H1 (cell line): ENCODE measurements around the gene RTN4RL1. TPM values are rescaled to one million over a fixed set of nuclear protein-coding genes. Genes with fewer than 3 reads are reported as not detected.

ENCODE experiments used
- CTCF ChIA-PET: fragments of 300-600 bp; sonication (Branson Sonifier 250); formaldehyde crosslinking; loops from one replicate; lab custom pipeline; 2021; ENCODE audit not compliant: partially characterized antibody; lab: Charles Lee
- POLR2A ChIA-PET: fragments of 300-600 bp; sonication (Branson Sonifier 250); formaldehyde crosslinking; loops from one replicate; lab custom pipeline; 2021; ENCODE audit warnings: inconsistent platforms; ENCODE audit not compliant: partially characterized antibody; lab: Charles Lee
- DNase-seq, 2 experiments: peaks; one replicate each; pipeline versions ENCODE4 v3.0.0 to v3.0.0-alpha.2; 2010 to 2022; ENCODE audit warnings: low spot score in 2 of 2, low read depth in 1 of 2, mixed read lengths in 1 of 2
- FAIRE-seq: peaks from 2 replicates; lab custom pipeline; 2011; peaks lifted over from hg19 to GRCh38; lab: Jason Lieb, UNC
- H2AFZ ChIP-seq: 2 replicates; pipeline ENCODE4 v1.8.1; 2012; ENCODE audit warnings: low read length, inconsistent platforms
- H2AK5ac ChIP-seq: 2 replicates; pipeline ENCODE4 v1.6.1; 2013; ENCODE audit warnings: low read depth, low read length
- H2BK120ac ChIP-seq: replicated peaks from 2 replicates; pipeline ENCODE3; 2013; ENCODE audit warnings: low read depth, low read length, inconsistent platforms
- H2BK12ac ChIP-seq: 2 replicates; pipeline ENCODE4 v1.6.1; 2013; ENCODE audit warnings: low read depth, low read length
- H2BK15ac ChIP-seq: 2 replicates; pipeline ENCODE4 v1.6.1; 2013; ENCODE audit warnings: low read length
- H2BK20ac ChIP-seq: 2 replicates; pipeline ENCODE4 v1.6.1; 2013; ENCODE audit warnings: low read length
- H2BK5ac ChIP-seq: 2 replicates; pipeline ENCODE4 v1.6.1; 2013; ENCODE audit warnings: low read depth, low read length
- H3K14ac ChIP-seq: 2 replicates; pipeline ENCODE4 v1.6.1; 2013; ENCODE audit warnings: inconsistent platforms; ENCODE audit not compliant: insufficient read length
- H3K18ac ChIP-seq: 2 replicates; pipeline ENCODE4 v1.6.1; 2013; ENCODE audit warnings: low read length; ENCODE audit errors: extremely low read depth
- H3K23ac ChIP-seq: 2 replicates; pipeline ENCODE4 v1.6.1; 2013; ENCODE audit warnings: inconsistent platforms; ENCODE audit not compliant: insufficient read length
- H3K23me2 ChIP-seq: 2 replicates; pipeline ENCODE4 v1.6.1; 2013; ENCODE audit warnings: low read depth, low read length
- H3K27ac ChIP-seq: 2 replicates; pipeline ENCODE4 v1.6.1; 2011; ENCODE audit warnings: low read depth, low read length, inconsistent platforms
- H3K27me3 ChIP-seq, 4 experiments: replicated peaks in 1 of 4; 1 replicate in 1 of 4; 2 replicates in 3 of 4; pipeline versions ENCODE4 v1.6.1 to v1.8.1; 2011 to 2013; ENCODE audit warnings: low read length in 3 of 4, mild to moderate bottlenecking in 3 of 4, inconsistent platforms in 2 of 4, mixed read lengths in 2 of 4, moderate library complexity in 1 of 4; ENCODE audit not compliant: control insufficient read depth in 3 of 4, insufficient read depth in 3 of 4; ENCODE audit errors: extremely low read depth in 1 of 4
- H3K36me3 ChIP-seq, 4 experiments: 2 replicates each; pipeline versions ENCODE4 v1.6.1 to v1.8.1; 2011 to 2013; ENCODE audit warnings: mild to moderate bottlenecking in 4 of 4, low read length in 3 of 4, moderate library complexity in 2 of 4, control low read depth in 1 of 4, inconsistent platforms in 1 of 4; ENCODE audit not compliant: insufficient read depth in 4 of 4, control insufficient read depth in 2 of 4
- H3K4ac ChIP-seq: replicated peaks from 2 replicates; pipeline ENCODE3; 2013; ENCODE audit warnings: low read length, low read depth, mixed read lengths, inconsistent platforms; ENCODE audit not compliant: insufficient read length
- H3K4me1 ChIP-seq, 4 experiments: replicated peaks in 1 of 4; 1 replicate in 1 of 4; 2 replicates in 3 of 4; pipeline versions ENCODE4 v1.6.1 to v1.8.1; 2011 to 2013; ENCODE audit warnings: low read length in 3 of 4, inconsistent platforms in 2 of 4, mixed read lengths in 1 of 4; ENCODE audit not compliant: insufficient read depth in 4 of 4, control insufficient read depth in 3 of 4
- H3K4me2 ChIP-seq, 2 experiments: 2 replicates each; pipeline versions ENCODE4 v1.6.1 to v1.8.1; 2011 to 2013; ENCODE audit warnings: low read depth in 2 of 2, low read length in 2 of 2, control low read depth in 1 of 2, inconsistent platforms in 1 of 2, mild to moderate bottlenecking in 1 of 2; ENCODE audit not compliant: insufficient read depth in 1 of 2
- H3K4me3 ChIP-seq, 4 experiments: fragments of 200-600, 300-600 bp in 1 of 4; sonication (generic), shearing (Covaris generic), sonication (Bioruptor Twin) in 1 of 4; 2 replicates each; pipeline versions ENCODE4 v1.5.1 to v1.8.1; 2011 to 2016; ENCODE audit warnings: low read length in 4 of 4, low read depth in 3 of 4, control low read depth in 2 of 4, inconsistent platforms in 2 of 4, mild to moderate bottlenecking in 2 of 4, mixed read lengths in 1 of 4, moderate library complexity in 1 of 4; ENCODE audit not compliant: insufficient read depth in 2 of 4; ENCODE audit errors: extremely low read depth in 1 of 4
- H3K56ac ChIP-seq: replicated peaks from 2 replicates; pipeline ENCODE3; 2013; ENCODE audit warnings: low read depth, mild to moderate bottlenecking, mixed read lengths, low read length, inconsistent platforms; ENCODE audit not compliant: insufficient read length
- H3K79me1 ChIP-seq: 2 replicates; pipeline ENCODE4 v1.6.1; 2013; ENCODE audit warnings: low read depth, low read length, control low read depth
- H3K79me2 ChIP-seq, 2 experiments: 2 replicates each; pipeline versions ENCODE4 v1.6.1 to v1.8.1; 2012 to 2013; ENCODE audit warnings: low read length in 2 of 2, mild to moderate bottlenecking in 2 of 2, inconsistent platforms in 1 of 2; ENCODE audit not compliant: insufficient read depth in 2 of 2, control insufficient read depth in 1 of 2
- H3K9ac ChIP-seq, 4 experiments: replicated peaks in 1 of 4; 1 replicate in 1 of 4; 2 replicates in 3 of 4; pipeline versions ENCODE4 v1.6.1 to v1.8.1; 2011 to 2013; ENCODE audit warnings: low read depth in 3 of 4, low read length in 3 of 4, control low read depth in 2 of 4, mild to moderate bottlenecking in 2 of 4, moderate library complexity in 2 of 4, inconsistent platforms in 1 of 4; ENCODE audit errors: extremely low read depth in 1 of 4
- H3K9me3 ChIP-seq, 2 experiments: 2 replicates each; pipeline versions ENCODE4 v1.6.1 to v1.8.1; 2012 to 2013; ENCODE audit warnings: mild to moderate bottlenecking in 2 of 2, moderate library complexity in 2 of 2, control low read depth in 1 of 2, inconsistent platforms in 1 of 2, low read depth in 1 of 2, low read length in 1 of 2, mixed read lengths in 1 of 2; ENCODE audit not compliant: insufficient read depth in 2 of 2
- H4K20me1 ChIP-seq, 2 experiments: replicated peaks in 1 of 2; 2 replicates each; pipeline versions ENCODE3 to v1.8.1; 2011 to 2013; ENCODE audit warnings: inconsistent platforms in 2 of 2, low read length in 2 of 2, mild to moderate bottlenecking in 1 of 2; ENCODE audit not compliant: insufficient read depth in 2 of 2, control insufficient read depth in 1 of 2
- H4K5ac ChIP-seq: 2 replicates; pipeline ENCODE4 v1.6.1; 2013; ENCODE audit warnings: low read length, low read depth, mixed read lengths, inconsistent platforms; ENCODE audit not compliant: insufficient read length
- H4K8ac ChIP-seq: 2 replicates; pipeline ENCODE4 v1.8.0; 2013; ENCODE audit warnings: mild to moderate bottlenecking, moderate library complexity, low read length, inconsistent platforms; ENCODE audit not compliant: insufficient read depth; ENCODE audit errors: extremely low read depth
- H4K91ac ChIP-seq: replicated peaks from 2 replicates; pipeline ENCODE3; 2013; ENCODE audit warnings: low read length, mixed read lengths, inconsistent platforms; ENCODE audit not compliant: insufficient read length
- NRF1 ChIP-seq: IDR thresholded peaks from 2 replicates; pipeline ENCODE4 v1.6.1; 2011; ENCODE audit warnings: mild to moderate bottlenecking, low read depth, low read length, improper control_type of control experiment
- POU5F1 ChIP-seq: IDR thresholded peaks from 2 replicates; pipeline ENCODE4 v1.6.1; 2011; ENCODE audit warnings: low read depth, mild to moderate bottlenecking, low read length, moderate library complexity
- RAD21 ChIP-seq, 2 experiments: IDR thresholded peaks in 1 of 2; conservative IDR thresholded peaks in 1 of 2; 2 replicates each; pipeline ENCODE4 v1.6.1; 2011; ENCODE audit warnings: low read depth in 2 of 2, low read length in 2 of 2, improper control_type of control experiment in 1 of 2, inconsistent platforms in 1 of 2, mild to moderate bottlenecking in 1 of 2, moderate library complexity in 1 of 2
- WGBS, 2 experiments: shearing (Covaris generic) in 1 of 2; methylation state at CpG; one replicate each; pipeline versions ENCODE4 v1.1.6 to v1.1.7; 2013 to 2015; ENCODE audit warnings: low lambda C conversion rate in 2 of 2, mixed read lengths in 2 of 2, inconsistent platforms in 1 of 2, low coverage in 1 of 2, missing lambda C conversion rate in 1 of 2; ENCODE audit not compliant: insufficient replicate concordance in 2 of 2, insufficient coverage in 1 of 2, insufficient read length in 1 of 2; ENCODE audit errors: extremely low coverage in 1 of 2, missing lambda C conversion rate in 1 of 2; 5-methylcytosine and 5-hydroxymethylcytosine counted together
- polyA plus RNA-seq, 7 experiments: library from polyadenylated mRNA; depleted of rRNA in 3 of 7; stranded (reverse) in 5 of 7; unstranded in 2 of 7; fragments of >200 nt in 5 of 7; fragments of 200-250 nt in 2 of 7; gene quantifications; 1 replicate in 5 of 7; 2 replicates in 1 of 7; 4 replicates in 1 of 7; pipeline versions ENCODE4 v1.2.1 to v1.2.3, GENCODE V29; 2011 to 2013; ENCODE audit warnings: missing spikeins in 2 of 7, mixed read lengths in 2 of 7
- total RNA-seq: library from RNA; stranded (reverse); fragmentation: NEBNext Ultra II Directional; extraction: Animal tissue kit (Norgen Biotek cat#: 25700); gene quantifications from 2 replicates; pipeline ENCODE4 v1.2.1, GENCODE V29; 2021

The RTN4RL1 gene
- total and polyA plus RNA-seq, 2 of the 8 experiments (the other 6 are each of a cell fraction or from before 2014, with no cell fraction given): 0.09 TPM; not detected in 1

GRCh38 chr17:1939981-1940809 lies 84.9 kb downstream of the RTN4RL1 start:
- no peak overlapping the region for H2AFZ ChIP-seq
- no peak for TF ChIP-seq RAD21 (IDR thresholded peaks at IDR 0.05 in 1 of 2, conservative IDR thresholded peaks at IDR 0.05 in 1 of 2; ENCODE audit: low read depth in 2 of 2, low read length in 2 of 2)
- no peak for TF ChIP-seq NRF1
- no peak for TF ChIP-seq POU5F1
- WGBS, 2 experiments: 83% methylated on average over 15 of the region's 27 CpGs; no CpG with 5 or more reads in 1 of the 2 experiments

More at GRCh38 chr17:1939981-1940809, 84.9 kb downstream of the RTN4RL1 start:
- no peak overlapping the region for H3K4me3 ChIP-seq
- H3K79me2 ChIP-seq: no peaks in the 10 kb centered on the region
- peaks cover 0 to 1% of the 10 kb centered on the region in 2 experiments for H4K20me1 ChIP-seq
- no peak for FAIRE-seq
- no peak overlapping the region for H3K4ac ChIP-seq
- H3K9ac ChIP-seq: no peak overlapping the region
- DNase-seq: no peak
- no peak overlapping the region for H2BK120ac ChIP-seq
- ChIA-PET CTCF (interaction anchor here (0.8 to 2.0 kb wide), 9 partner anchors 8 to 91 kb away, joined by 3 to 5 read pairs (median 3); no protein-coding TSS in a partner anchor), POLR2A (interaction anchor here (1.2 kb wide), 1 partner anchor 8 kb away, joined by 3 read pairs; no protein-coding TSS in a partner anchor)
- H2BK12ac ChIP-seq: no peak overlapping the region
- no peak overlapping the region for H3K27ac ChIP-seq
- peak overlapping the region; percentile 79; the same call in 1 of the 2 replicates for H4K8ac ChIP-seq
- H3K36me3 ChIP-seq: no peaks in the 10 kb centered on the region
- H3K18ac ChIP-seq: no peak overlapping the region; the same call in 1 of the 2 replicates
- H3K27me3 ChIP-seq: no peaks in the 10 kb centered on the region; a peak in 1 of 7 replicates
- no peaks in the 10 kb centered on the region for H3K9me3 ChIP-seq
- H2BK15ac ChIP-seq: no peak overlapping the region
- H3K4me2 ChIP-seq: no peak overlapping the region
- no peak overlapping the region for H2AK5ac ChIP-seq
- H4K91ac ChIP-seq: no peak overlapping the region
- H4K5ac ChIP-seq: no peak overlapping the region
- H3K56ac ChIP-seq: no peak overlapping the region
- no peaks in the 10 kb centered on the region for H3K79me1 ChIP-seq
- H3K23ac ChIP-seq: no peak overlapping the region
- H3K4me1 ChIP-seq: no peaks in the 10 kb centered on the region
- H2BK5ac ChIP-seq: no peak overlapping the region
- H3K23me2 ChIP-seq: no peaks in the 10 kb centered on the region
- no peak overlapping the region for H3K14ac ChIP-seq
- no peak overlapping the region for H2BK20ac ChIP-seq
